ENCODE measurements around the gene ACVR1B. TPM values are rescaled to one million over a fixed set of nuclear protein-coding genes. Genes with fewer than 3 reads are reported as not detected.
A peak's percentile ranks its signal among the peaks of the same experiment; 100 is the strongest.
"Not testable (repeated sequence)": the region's sequence is repeated elsewhere in the genome, so short reads cannot be mapped to it uniquely, and the experiment has no call there.

ACVR1B gene
- total RNA-seq, 6 experiments from 2014 or later: 14.1 to 28.0 (median 25.0) TPM

DNA sequence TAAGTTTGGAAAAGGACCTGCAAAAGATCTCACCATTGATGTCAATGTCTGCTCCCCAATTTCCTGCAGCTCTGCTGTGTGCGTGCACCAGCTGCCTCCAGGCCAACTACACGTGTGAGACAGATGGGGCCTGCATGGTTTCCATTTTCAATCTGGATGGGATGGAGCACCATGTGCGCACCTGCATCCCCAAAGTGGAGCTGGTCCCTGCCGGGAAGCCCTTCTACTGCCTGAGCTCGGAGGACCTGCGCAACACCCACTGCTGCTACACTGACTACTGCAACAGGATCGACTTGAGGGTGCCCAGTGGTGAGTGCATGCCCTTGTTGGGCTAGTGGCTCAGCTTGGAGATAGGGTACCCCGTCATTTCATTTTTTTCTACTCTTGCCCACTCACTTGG is 23.7 kb downstream of the ACVR1B start:
- intact Hi-C loops (cut with DNase I): no loop called here
- peak in 1 of 3 donors; percentile 45 for DNase-seq
- Histone ChIP-seq H3K4me3 (no peak overlapping the region), H3K27me3 (no peaks in the 10 kb centered on the region), H3K9me3 (no peaks in the 10 kb centered on the region), H3K36me3 (peaks cover 0 to 22% (median 9%) of the 10 kb centered on the region in 4 donors), H3K4me1 (peaks cover 2 to 88% (median 45%) of the 10 kb centered on the region in 4 donors), H3K27ac (peak overlapping the region in 1 of 3 donors; percentile 65)
- no peak for ATAC-seq
- TF ChIP-seq, protein P1, sequence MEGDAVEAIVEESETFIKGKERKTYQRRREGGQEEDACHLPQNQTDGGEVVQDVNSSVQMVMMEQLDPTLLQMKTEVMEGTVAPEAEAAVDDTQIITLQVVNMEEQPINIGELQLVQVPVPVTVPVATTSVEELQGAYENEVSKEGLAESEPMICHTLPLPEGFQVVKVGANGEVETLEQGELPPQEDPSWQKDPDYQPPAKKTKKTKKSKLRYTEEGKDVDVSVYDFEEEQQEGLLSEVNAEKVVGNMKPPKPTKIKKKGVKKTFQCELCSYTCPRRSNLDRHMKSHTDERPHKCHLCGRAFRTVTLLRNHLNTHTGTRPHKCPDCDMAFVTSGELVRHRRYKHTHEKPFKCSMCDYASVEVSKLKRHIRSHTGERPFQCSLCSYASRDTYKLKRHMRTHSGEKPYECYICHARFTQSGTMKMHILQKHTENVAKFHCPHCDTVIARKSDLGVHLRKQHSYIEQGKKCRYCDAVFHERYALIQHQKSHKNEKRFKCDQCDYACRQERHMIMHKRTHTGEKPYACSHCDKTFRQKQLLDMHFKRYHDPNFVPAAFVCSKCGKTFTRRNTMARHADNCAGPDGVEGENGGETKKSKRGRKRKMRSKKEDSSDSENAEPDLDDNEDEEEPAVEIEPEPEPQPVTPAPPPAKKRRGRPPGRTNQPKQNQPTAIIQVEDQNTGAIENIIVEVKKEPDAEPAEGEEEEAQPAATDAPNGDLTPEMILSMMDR (IDR thresholded peaks at IDR 0.05): no peak
- TF ChIP-seq POLR2A (IDR thresholded peaks at IDR 0.05): no peak
- WGBS (ENCODE audit: insufficient coverage, low coverage, low lambda C conversion rate, missing lambda C conversion rate): 67% methylated on average over 1 of the region's 8 CpGs

DNA sequence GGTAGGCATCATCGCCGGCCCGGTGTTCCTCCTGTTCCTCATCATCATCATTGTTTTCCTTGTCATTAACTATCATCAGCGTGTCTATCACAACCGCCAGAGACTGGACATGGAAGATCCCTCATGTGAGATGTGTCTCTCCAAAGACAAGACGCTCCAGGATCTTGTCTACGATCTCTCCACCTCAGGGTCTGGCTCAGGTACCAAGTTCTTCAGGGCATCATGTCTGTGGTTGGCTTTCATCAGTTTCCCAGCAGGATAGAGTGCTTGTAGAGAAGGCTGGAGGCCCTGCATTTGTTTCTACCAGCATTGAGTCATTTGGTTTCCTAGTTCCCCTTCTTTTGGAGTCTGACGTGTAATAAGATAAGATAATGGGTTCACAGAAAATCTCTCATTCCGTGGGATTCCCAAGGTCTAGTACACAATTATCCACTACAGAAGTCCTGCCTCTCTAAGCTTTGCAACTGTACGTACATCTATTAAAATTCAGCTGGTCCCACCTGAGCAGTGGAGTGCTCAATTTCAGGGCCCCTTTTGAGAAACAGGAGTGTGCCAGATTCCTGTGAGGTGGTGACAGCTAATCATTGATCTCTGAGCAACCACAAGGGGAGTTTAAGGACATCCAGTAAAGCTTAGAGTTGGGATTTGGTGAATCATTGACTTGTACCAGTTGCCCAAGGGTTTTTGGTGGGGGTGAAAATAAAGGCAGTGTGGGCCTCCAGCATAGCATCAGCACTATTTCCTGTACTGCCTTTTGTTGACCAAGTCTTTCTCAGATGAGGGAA is 25.1 kb downstream of the ACVR1B start:
- Histone ChIP-seq H3K4me3 (no peak overlapping the region), H3K27me3 (no peaks in the 10 kb centered on the region), H3K9me3 (no peaks in the 10 kb centered on the region), H3K27ac (peak overlapping the region; percentile 37 to 65 (median 55)), H3K4me1 (peaks cover 2 to 75% (median 34%) of the 10 kb centered on the region in 4 donors), H3K36me3 (peaks cover 0 to 33% (median 12%) of the 10 kb centered on the region in 4 donors)
- intact Hi-C loops (cut with DNase I): no loop called here
- peak; percentile 62 to 84 (median 68) for ATAC-seq
- DNase-seq: peak in 1 of 3 donors; percentile 67
- 64% methylated on average over 7 of the region's 10 CpGs for WGBS (ENCODE audit: insufficient coverage, low coverage, low lambda C conversion rate, missing lambda C conversion rate)
- TF ChIP-seq POLR2A (IDR thresholded peaks at IDR 0.05): no peak
- TF ChIP-seq, protein P1 (IDR thresholded peaks at IDR 0.05): peak in 1 of 4 donors; percentile 19

DNA sequence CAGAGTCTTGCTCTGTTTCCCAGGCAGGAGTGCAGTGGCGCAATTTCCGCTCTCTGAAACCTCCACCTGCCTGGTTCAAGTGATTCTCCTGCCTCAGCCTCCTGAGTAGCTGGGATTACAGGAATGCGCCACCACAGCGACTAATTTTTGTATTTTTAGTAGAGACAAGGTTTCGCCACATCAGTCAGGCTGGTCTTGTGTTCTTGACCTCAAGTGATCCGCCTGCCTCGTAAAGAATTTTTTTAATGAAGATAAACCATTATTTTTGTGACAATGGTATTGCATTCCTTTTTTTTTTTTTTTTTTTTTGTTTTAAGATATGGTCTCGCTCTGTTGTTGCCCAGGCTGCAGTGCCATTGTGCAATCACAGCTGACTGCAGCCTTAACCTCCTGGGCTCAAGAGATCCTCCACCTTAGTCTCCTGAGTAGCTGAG is 25.8 kb downstream of the ACVR1B start:
- 43% methylated on average over 8 of the region's 8 CpGs for WGBS (ENCODE audit: insufficient coverage, low coverage, low lambda C conversion rate, missing lambda C conversion rate)
- Histone ChIP-seq H3K9me3 (no peaks in the 10 kb centered on the region), H3K36me3 (peaks cover 0 to 40% (median 17%) of the 10 kb centered on the region in 4 donors), H3K4me3 (no peak overlapping the region), H3K4me1 (peaks cover 2 to 68% (median 30%) of the 10 kb centered on the region in 4 donors), H3K27me3 (no peaks in the 10 kb centered on the region), H3K27ac (peak overlapping the region in 2 of 3 donors; percentile 55 to 65)
- DNase-seq (peak in 1 of 3 donors; percentile 39), ATAC-seq (peak in 3 of 4 donors; percentile 1 to 25 (median 24))
- TF ChIP-seq, protein P1 (IDR thresholded peaks at IDR 0.05): no peak
- TF ChIP-seq POLR2A (IDR thresholded peaks at IDR 0.05): no peak
- intact Hi-C loops (cut with DNase I): no loop called here

DNA sequence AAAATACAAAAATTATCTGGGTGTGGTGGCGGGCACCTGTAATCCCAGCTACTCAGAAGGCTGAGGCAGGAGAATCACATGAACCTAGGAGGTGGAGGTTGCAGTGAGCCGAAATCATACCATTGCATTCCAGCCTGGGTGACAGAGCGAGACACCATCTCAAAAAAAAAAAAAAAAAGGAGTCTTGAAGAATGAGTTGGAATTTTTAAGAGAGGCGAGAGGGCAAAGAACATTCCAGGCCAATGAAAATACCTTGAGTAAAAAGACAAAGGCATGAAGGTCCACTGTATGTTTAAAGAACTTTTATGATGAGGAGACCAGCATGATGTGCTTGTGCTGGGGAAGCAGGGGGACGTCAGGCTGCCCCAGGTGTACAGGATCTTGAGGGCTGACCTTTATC is 27.8 kb downstream of the ACVR1B start:
- DNase-seq; H3K9me3 ChIP-seq; H3K27me3 ChIP-seq; H3K4me3 ChIP-seq; intact Hi-C loops (cut with DNase I); ATAC-seq; H3K27ac ChIP-seq: not testable (repeated sequence)
- WGBS (ENCODE audit: insufficient coverage, low coverage, low lambda C conversion rate, missing lambda C conversion rate): 94% methylated on average over 3 of the region's 5 CpGs
- Histone ChIP-seq H3K36me3 (peaks cover 3 to 60% (median 28%) of the 10 kb centered on the region in 4 donors), H3K4me1 (peaks cover 2 to 48% (median 20%) of the 10 kb centered on the region in 4 donors)
